Trophoblast cell (in vitro differentiated cells and primary cell): ENCODE measurements around the gene NT5C2.
"Not testable (repeated sequence)": the region's sequence is repeated elsewhere in the genome, so short reads cannot be mapped to it uniquely, and the experiment has no call there.

Experiments
- DNase-seq, 2 donors: peaks; one replicate each; pipeline ENCODE4 v3.0.0-alpha.2; 2016
- H2AFZ ChIP-seq: 2 replicates; pipeline ENCODE4 v1.6.1; 2013; ENCODE audit warnings: low read length, moderate library complexity, mild to moderate bottlenecking; ENCODE audit not compliant: insufficient read depth, poor library complexity
- H2AK5ac ChIP-seq: 2 replicates; pipeline ENCODE4 v1.6.1; 2013; ENCODE audit warnings: mild to moderate bottlenecking, low read length
- H2BK120ac ChIP-seq: 2 replicates; pipeline ENCODE4 v1.6.1; 2013; ENCODE audit warnings: low read length, mild to moderate bottlenecking, moderate library complexity; ENCODE audit not compliant: insufficient read depth, poor library complexity
- H2BK12ac ChIP-seq: 2 replicates; pipeline ENCODE4 v1.6.1; 2013; ENCODE audit warnings: mild to moderate bottlenecking, low read length, moderate library complexity
- H2BK5ac ChIP-seq: 2 replicates; pipeline ENCODE4 v1.6.1; 2013; ENCODE audit warnings: low read length, low read depth, moderate library complexity, mild to moderate bottlenecking; ENCODE audit not compliant: poor library complexity
- H3K14ac ChIP-seq: 2 replicates; pipeline ENCODE4 v1.6.1; 2013; ENCODE audit warnings: mild to moderate bottlenecking, low read length
- H3K18ac ChIP-seq: 2 replicates; pipeline ENCODE4 v1.6.1; 2013; ENCODE audit warnings: mild to moderate bottlenecking, low read length
- H3K23ac ChIP-seq: 2 replicates; pipeline ENCODE4 v1.6.1; 2013; ENCODE audit warnings: low read length
- H3K27ac ChIP-seq: 2 replicates; pipeline ENCODE4 v1.5.1; 2013; ENCODE audit warnings: low read depth, mild to moderate bottlenecking, inconsistent platforms, low read length, moderate library complexity
- H3K27me3 ChIP-seq: 2 replicates; pipeline ENCODE4 v1.6.1; 2013; ENCODE audit warnings: inconsistent platforms, mild to moderate bottlenecking, low read length, moderate library complexity; ENCODE audit not compliant: insufficient read depth
- H3K36me3 ChIP-seq, 2 experiments: 1 replicate in 1 of 2; 2 replicates in 1 of 2; pipeline ENCODE4 v1.6.1; 2013; ENCODE audit warnings: low read length in 2 of 2, mild to moderate bottlenecking in 2 of 2, moderate library complexity in 1 of 2; ENCODE audit not compliant: insufficient read depth in 2 of 2, control insufficient read depth in 1 of 2
- H3K4ac ChIP-seq: 2 replicates; pipeline ENCODE4 v1.6.1; 2013; ENCODE audit warnings: low read depth, mild to moderate bottlenecking, low read length, moderate library complexity
- H3K4me1 ChIP-seq, 2 experiments: 1 replicate in 1 of 2; 2 replicates in 1 of 2; pipeline ENCODE4 v1.6.1; 2013; ENCODE audit warnings: low read length in 2 of 2, mild to moderate bottlenecking in 2 of 2, moderate library complexity in 1 of 2; ENCODE audit not compliant: insufficient read depth in 2 of 2, control insufficient read depth in 1 of 2
- H3K4me2 ChIP-seq: 2 replicates; pipeline ENCODE4 v1.6.1; 2013; ENCODE audit warnings: inconsistent platforms, mild to moderate bottlenecking, low read length, moderate library complexity
- H3K4me3 ChIP-seq: 2 replicates; pipeline ENCODE4 v1.5.1; 2013; ENCODE audit warnings: mild to moderate bottlenecking, low read depth, low read length, inconsistent platforms
- H3K79me1 ChIP-seq: one replicate; pipeline ENCODE4 v1.6.1; 2013; ENCODE audit warnings: low read length
- H3K79me2 ChIP-seq: 2 replicates; pipeline ENCODE4 v1.6.1; 2013; ENCODE audit warnings: low read length, mild to moderate bottlenecking; ENCODE audit not compliant: control insufficient read depth, insufficient read depth, poor library complexity
- H3K9ac ChIP-seq: 2 replicates; pipeline ENCODE4 v1.6.1; 2013; ENCODE audit warnings: mild to moderate bottlenecking, low read length
- H3K9me3 ChIP-seq: 2 replicates; pipeline ENCODE4 v1.6.1; 2013; ENCODE audit warnings: low read depth, mild to moderate bottlenecking, control low read depth, inconsistent platforms, low read length; ENCODE audit not compliant: insufficient read depth
- H4K12ac ChIP-seq: 2 replicates; pipeline ENCODE4 v1.6.1; 2013; ENCODE audit warnings: low read depth, mild to moderate bottlenecking, low read length, moderate library complexity
- H4K8ac ChIP-seq: 2 replicates; pipeline ENCODE4 v1.6.1; 2013; ENCODE audit warnings: low read depth, mild to moderate bottlenecking, low read length, moderate library complexity
- H4K91ac ChIP-seq: one replicate; pipeline ENCODE4 v1.6.1; 2013; ENCODE audit warnings: low read depth, mild to moderate bottlenecking, low read length, moderate library complexity
- WGBS: extraction: QIAGEN DNeasy Blood & Tissue Kit; methylation state at CpG from one replicate; pipeline ENCODE4 v1.1.7; 2013; ENCODE audit warnings: missing lambda C conversion rate; ENCODE audit not compliant: insufficient read length, insufficient coverage; ENCODE audit errors: extremely low coverage; 5-methylcytosine and 5-hydroxymethylcytosine counted together

The NT5C2 gene

DNA sequence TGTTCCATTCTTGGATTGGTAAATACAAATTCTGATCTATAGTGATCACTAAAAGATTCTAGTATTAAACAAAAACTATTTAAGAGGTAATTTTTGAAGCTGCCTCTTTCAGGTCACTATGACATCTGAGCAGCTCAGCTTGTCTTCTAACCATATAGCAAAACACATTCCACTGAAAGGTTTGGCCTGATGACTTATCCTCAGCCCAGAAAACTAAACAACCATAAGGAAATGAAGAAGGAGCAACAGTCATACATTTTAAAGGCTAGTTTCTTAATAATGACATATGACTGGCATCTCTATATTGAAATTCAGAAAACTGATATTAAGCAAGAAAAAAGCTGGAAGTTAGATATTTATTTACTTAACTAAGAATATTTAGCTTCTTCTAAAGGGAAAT, 24.6 kb downstream of the NT5C2 start:
- Histone ChIP-seq H3K23ac (no peak overlapping the region), H3K4me1 (no peaks in the 10 kb centered on the region), H3K79me2 (no peaks in the 10 kb centered on the region), H2BK5ac (no peak overlapping the region), H2AK5ac (no peak overlapping the region), H3K9me3 (no peaks in the 10 kb centered on the region), H2BK12ac (no peak overlapping the region), H3K79me1 (no peaks in the 10 kb centered on the region), H3K4me3 (no peak overlapping the region), H4K91ac (no peak overlapping the region), H3K36me3 (peaks cover 21 to 22% of the 10 kb centered on the region in 2 experiments), H3K27me3 (no peaks in the 10 kb centered on the region), H4K8ac (no peak overlapping the region), H3K18ac (no peak overlapping the region), H2AFZ (no peak overlapping the region), H3K4ac (no peak overlapping the region), H3K27ac (no peak overlapping the region), H4K12ac (no peak overlapping the region), H3K9ac (no peak overlapping the region), H3K4me2 (no peak overlapping the region), H3K14ac (no peak overlapping the region), H2BK120ac (no peak overlapping the region)
- no peak for DNase-seq

DNA sequence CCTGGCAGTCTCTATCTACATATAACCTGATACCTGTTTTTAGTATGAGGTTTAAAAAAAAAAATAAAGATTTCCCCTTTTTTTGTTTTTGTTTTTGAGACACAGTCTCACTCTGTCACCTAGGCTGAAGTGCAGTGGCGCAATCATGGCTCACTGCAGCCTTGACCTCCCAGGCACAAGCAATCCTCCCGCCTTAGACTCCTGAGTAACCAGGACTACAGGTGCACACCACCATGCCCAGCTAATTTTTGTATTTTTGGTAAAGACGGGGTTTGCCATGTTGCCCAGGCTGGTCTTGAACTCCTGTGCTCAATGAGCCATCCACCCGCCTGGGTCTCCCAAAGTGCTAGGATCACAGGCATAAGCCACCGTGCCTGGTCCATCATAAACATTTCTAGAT, 25.5 kb downstream of the NT5C2 start:
- not testable (repeated sequence) for H3K9ac ChIP-seq, H3K18ac ChIP-seq, H3K4me3 ChIP-seq, H3K9me3 ChIP-seq, H3K4me1 ChIP-seq, H2AK5ac ChIP-seq, H2AFZ ChIP-seq, DNase-seq, H3K27me3 ChIP-seq, H4K91ac ChIP-seq, H2BK120ac ChIP-seq, H3K4me2 ChIP-seq, H3K14ac ChIP-seq, H3K79me1 ChIP-seq, H2BK5ac ChIP-seq, H2BK12ac ChIP-seq, H4K12ac ChIP-seq, H4K8ac ChIP-seq, H3K27ac ChIP-seq, H3K79me2 ChIP-seq, H3K4ac ChIP-seq, H3K23ac ChIP-seq
- no CpG with 5 or more reads among the region's 5 CpGs for WGBS
- peaks cover 14% of the 10 kb centered on the region in 2 experiments for H3K36me3 ChIP-seq

DNA sequence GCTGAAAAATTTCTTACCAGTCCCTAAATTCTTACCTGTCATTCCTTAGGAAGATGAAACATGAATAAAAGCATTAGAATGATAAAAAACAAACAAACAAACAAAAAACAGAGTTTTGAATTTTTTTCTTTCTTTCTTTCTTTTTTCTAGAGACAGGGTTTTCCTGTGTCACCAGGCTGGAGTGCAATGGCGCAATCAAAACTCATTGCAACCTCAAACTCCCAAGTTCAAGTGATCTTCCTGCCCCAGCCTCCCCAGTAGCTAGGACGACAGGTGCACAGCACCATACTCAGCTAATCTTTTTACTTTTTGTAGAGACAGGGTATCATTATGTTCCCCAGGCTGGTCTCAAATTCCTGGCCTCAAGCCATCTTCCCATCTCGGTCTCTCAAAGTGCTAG, 26.5 kb downstream of the NT5C2 start:
- no peaks in the 10 kb centered on the region for H3K79me1 ChIP-seq
- no peaks in the 10 kb centered on the region for H3K9me3 ChIP-seq
- no CpG with 5 or more reads among the region's 3 CpGs for WGBS

DNA sequence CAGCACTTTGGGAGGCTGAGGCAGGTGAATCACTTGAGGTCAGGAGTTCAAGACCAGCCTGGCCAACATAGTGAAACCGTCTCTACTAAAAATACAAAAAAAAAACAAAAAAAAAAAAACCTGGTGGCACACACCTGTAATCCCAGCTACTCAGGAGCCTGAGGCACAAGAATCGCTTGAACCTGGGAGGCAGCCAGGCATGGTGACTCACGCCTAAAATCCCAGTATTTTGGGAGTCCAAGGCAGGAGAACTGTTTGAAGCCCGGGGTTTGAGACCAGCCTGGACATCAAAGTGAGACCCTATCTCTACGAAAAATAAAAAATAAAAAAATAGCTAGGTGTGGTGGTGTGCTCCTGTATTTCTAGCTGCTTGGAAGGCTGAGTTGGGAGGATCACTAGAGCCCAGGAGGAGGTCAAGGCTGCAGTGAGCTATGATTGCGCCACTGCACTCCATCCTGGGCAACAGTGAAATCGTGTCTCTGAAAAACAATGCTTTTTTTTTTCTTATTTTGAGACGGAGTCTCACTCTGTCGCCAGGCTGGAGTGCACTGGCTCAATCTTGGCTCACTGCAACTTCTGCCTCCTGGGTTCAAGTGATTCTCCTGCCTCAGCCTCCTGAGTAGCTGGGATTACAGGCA, 29.2 kb downstream of the NT5C2 start:
- H2AK5ac ChIP-seq, H3K4me1 ChIP-seq, H3K79me2 ChIP-seq, H2AFZ ChIP-seq, H3K9me3 ChIP-seq, H2BK12ac ChIP-seq, H3K27me3 ChIP-seq, H3K27ac ChIP-seq, H3K4me2 ChIP-seq, H3K4me3 ChIP-seq, H3K79me1 ChIP-seq, H2BK5ac ChIP-seq, H3K18ac ChIP-seq, H4K91ac ChIP-seq, H3K23ac ChIP-seq, H3K4ac ChIP-seq, H3K9ac ChIP-seq, H4K8ac ChIP-seq, H2BK120ac ChIP-seq, H3K14ac ChIP-seq, H4K12ac ChIP-seq: not testable (repeated sequence)
- peaks cover 2 to 14% of the 10 kb centered on the region in 2 experiments for H3K36me3 ChIP-seq
- no CpG with 5 or more reads among the region's 9 CpGs for WGBS
- DNase-seq: peak; percentile 24 to 49

More for the DNA sequence above, 26.5 kb downstream of the NT5C2 start:
- Histone ChIP-seq H3K4me3 (no peak overlapping the region), H4K8ac (no peak overlapping the region), H3K4ac (no peak overlapping the region), H3K4me2 (no peak overlapping the region), H2BK120ac (no peak overlapping the region), H2BK12ac (no peak overlapping the region), H3K36me3 (peaks cover 11 to 13% of the 10 kb centered on the region in 2 experiments), H4K12ac (no peak overlapping the region), H2AK5ac (no peak overlapping the region), H3K27me3 (no peaks in the 10 kb centered on the region), H4K91ac (no peak overlapping the region), H3K14ac (no peak overlapping the region), H3K27ac (no peak overlapping the region), H3K9ac (no peak overlapping the region), H3K18ac (no peak overlapping the region), H3K79me2 (no peaks in the 10 kb centered on the region), H2BK5ac (no peak overlapping the region), H3K4me1 (no peaks in the 10 kb centered on the region), H3K23ac (no peak overlapping the region), H2AFZ (no peak overlapping the region)
- DNase-seq: no peak
